ENCODE measurements around the gene PRM2.
"Not testable (repeated sequence)": the region's sequence is repeated elsewhere in the genome, so short reads cannot be mapped to it uniquely, and the experiment has no call there.

Gene PRM2

GRCh38 chr16:11290102-11290893, 14.0 kb upstream of the PRM2 start:
- DNase-seq (ENCODE audit: low read depth in 2 of 2, low spot score in 1 of 2), result no peak

- DNase-seq (ENCODE audit: low read depth in 2 of 2, low spot score in 1 of 2), result not testable (repeated sequence)
These were observed 13.4 kb upstream of the PRM2 start for GRCh38 chr16:11289696-11290095.

GRCh38 chr16:11289202-11289601, 12.9 kb upstream of the PRM2 start:
- DNase-seq (ENCODE audit: low read depth in 2 of 2, low spot score in 1 of 2), result no peak

- no peak for DNase-seq (ENCODE audit: low read depth in 2 of 2, low spot score in 1 of 2)
These were observed 9.6 kb upstream of the PRM2 start for GRCh38 chr16:11285842-11286241.

GRCh38 chr16:11283820-11284248, 7.6 kb upstream of the PRM2 start:
- DNase-seq (ENCODE audit: low read depth in 2 of 2, low spot score in 1 of 2), result no peak

DNA sequence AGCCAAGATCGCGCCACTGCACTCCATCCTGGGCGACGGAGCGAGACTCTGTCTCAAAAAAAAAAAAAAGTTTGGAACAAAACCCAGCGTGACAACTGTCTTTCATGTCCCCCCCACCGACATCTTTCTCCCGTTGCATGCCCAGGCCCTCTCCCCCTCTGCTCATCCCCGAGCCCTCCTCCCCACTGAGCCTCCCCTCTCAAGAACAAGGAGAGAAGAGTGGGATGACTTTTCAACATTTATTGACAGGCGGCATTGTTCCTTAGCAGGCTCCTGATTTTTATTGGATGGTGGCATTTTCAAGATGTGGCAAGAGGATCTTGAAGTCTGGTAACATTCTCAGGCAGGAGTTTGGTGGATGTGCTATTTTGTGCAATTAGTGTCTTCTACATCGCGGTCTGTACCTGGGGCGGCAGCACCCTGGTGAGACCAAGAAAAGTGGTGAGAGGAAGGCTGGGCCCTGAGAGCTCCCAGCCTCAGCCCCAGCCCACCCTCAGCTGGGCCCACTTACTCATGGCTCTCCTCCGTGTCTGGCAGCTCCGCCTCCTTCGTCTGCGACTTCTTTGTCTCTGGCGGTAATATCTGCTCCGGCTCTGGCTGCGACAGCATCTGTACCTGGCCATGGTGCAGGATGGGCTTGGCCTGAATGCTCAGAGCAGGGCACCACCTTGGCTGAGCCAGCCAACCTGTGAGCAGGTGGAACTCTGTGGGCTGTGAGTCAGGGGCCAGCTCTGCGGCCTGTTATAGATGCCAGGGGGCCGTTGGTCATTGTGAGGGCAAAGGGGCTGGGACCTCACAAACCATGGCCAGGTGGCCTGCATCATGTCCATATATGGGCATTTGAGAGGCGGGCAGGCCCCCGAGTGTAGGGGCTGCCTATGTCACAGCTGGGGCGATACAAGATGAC, 4.6 kb upstream of the PRM2 start, which contains the start of gene PRM1:
PRM1 (minus strand) TSS at position 715 of the 907 bp plus-strand sequence; CDS start at position 623, 92 bp downstream.
- no peak for DNase-seq (ENCODE audit: low read depth in 2 of 2, low spot score in 1 of 2)

DNA sequence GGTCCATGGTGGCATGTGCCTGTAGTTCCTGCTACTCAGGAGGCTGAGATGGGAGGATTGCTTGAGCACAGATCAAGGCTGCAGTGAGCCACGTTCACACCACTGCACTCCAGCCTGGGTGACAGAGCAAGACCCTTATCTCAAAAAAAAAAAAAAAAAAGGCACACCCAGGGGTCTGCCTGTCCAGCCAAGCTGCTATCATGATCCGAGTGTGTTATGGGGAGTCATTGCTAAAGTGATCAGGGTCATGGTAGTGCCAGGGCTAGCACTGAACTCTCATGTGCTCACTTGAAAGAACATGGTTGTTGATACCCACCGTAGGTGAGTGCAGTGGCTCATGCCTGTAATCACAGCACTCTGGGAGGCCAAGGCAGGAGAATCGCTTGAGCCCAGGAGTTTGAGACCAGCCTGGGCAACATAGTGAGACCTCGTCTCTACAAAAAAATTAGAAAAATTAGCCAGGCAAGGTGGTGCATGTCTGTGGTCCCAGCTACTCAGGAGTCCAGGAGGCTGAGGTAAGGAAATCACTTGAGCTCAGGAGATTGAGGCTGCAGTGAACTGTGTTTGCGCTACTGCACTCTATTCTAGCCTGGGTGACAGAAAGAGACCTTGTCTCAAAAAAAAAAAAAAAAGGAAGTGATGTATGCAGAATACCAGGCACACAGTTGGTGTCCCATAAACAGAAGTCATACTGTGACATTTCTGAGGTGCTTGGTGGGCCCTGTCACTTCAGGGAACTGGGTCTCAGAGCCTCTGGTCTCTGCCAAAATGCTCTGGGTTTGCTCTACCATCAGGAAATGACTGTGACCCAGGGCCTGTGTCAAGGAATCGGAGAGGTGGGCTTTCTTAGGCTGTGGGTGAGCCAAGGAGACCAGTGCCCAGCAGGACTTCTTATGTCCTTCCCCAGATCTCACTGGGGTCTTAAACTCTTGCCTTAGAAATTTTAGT, 2.7 kb upstream of the PRM2 start:
- no peak for DNase-seq (ENCODE audit: low read depth in 2 of 2, low spot score in 1 of 2)

DNA sequence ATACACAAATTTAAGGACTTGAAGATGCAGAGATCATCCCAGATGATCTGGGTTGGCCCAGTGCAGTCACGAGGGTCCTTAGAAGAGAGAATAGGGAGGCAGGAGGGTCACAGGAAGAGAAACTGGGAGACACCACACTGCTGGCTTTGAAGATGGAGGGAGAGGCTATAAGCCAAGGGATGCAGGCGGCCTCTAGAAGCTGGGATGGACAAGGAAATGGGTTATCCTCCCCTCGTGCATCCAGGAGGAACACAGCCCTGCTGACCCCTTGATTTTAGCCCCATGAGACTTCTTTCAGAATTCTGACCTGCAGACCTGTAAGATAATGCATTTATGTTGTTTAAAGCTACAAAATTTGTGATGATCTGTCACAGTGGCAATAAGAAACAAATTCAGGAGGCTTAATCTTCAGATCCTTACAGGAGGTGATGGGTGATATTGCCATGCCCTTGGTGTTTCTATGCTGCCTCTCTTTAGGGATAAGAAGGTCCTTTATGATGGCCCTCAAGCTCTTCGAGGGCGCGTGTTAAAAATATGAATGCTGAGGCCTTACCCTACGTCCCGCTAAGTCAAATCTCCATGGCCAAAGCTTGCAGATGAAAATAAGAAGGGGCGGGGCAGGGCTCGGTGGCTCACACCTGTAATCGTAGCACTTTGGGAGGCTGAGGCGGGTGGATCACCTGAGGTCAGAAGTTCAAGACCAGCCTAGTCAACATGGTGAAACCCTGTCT, 1.5 kb upstream of the PRM2 start:
- DNase-seq (ENCODE audit: low read depth in 2 of 2, low spot score in 1 of 2), result no peak

- no peak for DNase-seq (ENCODE audit: low read depth in 2 of 2, low spot score in 1 of 2)
These were observed 765 bp upstream of the PRM2 start for GRCh38 chr16:11276896-11277593.

GRCh38 chr16:11274964-11275363, 1.3 kb downstream of the PRM2 start:
- DNase-seq (ENCODE audit: low read depth in 2 of 2, low spot score in 1 of 2), result no peak

DNA sequence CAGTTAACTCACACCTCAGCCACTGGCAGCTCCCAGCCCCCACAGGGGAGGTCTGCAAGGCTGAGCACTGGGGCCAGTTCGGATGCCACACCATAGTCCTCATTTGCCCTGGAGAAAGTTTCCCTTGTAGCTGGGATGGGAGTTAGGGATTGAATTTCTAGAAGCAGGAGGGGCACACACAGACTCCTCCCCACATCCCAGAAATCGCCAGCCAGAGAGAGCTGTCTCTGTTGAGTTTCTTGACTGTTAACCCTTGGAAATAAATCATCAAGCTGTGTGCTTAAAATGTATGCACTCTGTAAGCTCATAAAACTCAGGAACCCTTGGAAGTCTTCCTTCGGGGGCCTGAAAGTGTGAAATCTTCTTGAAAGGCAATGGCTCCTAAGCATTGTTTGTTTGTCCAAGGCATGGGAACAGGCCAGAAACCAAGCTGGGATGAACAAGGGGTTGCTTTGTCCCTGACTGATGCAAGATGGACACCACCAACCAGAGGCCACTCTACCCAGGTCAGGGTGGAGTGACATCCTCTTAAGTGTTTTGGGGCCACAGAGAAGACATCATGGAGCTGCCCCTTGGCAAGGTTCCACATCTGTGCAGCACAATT, 2.5 kb downstream of the PRM2 start:
- no peak for DNase-seq (ENCODE audit: low read depth in 2 of 2, low spot score in 1 of 2)

- no peak for DNase-seq (ENCODE audit: low read depth in 2 of 2, low spot score in 1 of 2)
These were observed 3.2 kb downstream of the PRM2 start, which contains the start of gene PRM3 for GRCh38 chr16:11272921-11273720. PRM3 (minus strand) TSS chr16:11273629; CDS start chr16:11273595, 34 bp downstream.

DNA sequence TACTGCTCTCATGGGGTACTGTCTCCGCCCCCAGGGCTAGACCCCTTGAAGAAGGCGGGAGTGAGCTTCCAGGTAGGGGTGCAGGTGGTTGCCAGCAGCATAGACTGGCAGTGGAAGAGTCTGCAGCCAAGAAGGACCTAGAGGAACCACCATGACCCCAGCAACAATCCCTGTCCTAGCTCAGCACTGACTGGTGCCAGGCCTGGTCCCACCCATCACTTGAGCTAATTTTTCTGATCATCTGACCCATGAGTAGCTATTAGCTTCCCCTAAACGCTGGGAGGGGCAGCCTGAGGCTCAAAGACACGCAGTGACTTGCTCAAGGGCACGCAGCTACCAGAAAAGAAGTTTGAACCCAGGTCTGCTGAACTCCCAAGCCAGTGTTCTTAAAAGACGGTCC, 3.8 kb downstream of the PRM2 start:
- no peak for DNase-seq (ENCODE audit: low read depth in 2 of 2, low spot score in 1 of 2)

- no peak for DNase-seq (ENCODE audit: low read depth in 2 of 2, low spot score in 1 of 2)
These were observed 4.7 kb downstream of the PRM2 start for GRCh38 chr16:11271610-11272009.

GRCh38 chr16:11270602-11271162, 5.6 kb downstream of the PRM2 start:
- no peak for DNase-seq (ENCODE audit: low read depth in 2 of 2, low spot score in 1 of 2)

GRCh38 chr16:11268921-11269375, 7.3 kb downstream of the PRM2 start, which contains the start of gene TNP2:
TNP2 (minus strand) TSS chr16:11269325; CDS start chr16:11269262, 63 bp downstream.
- no peak for DNase-seq (ENCODE audit: low read depth in 2 of 2, low spot score in 1 of 2)

- no peak for DNase-seq (ENCODE audit: low read depth in 2 of 2, low spot score in 1 of 2)
These were observed 11.2 kb downstream of the PRM2 start for GRCh38 chr16:11265124-11265523.

Data from stimulated activated CD8-positive, alpha-beta memory T cell treated with anti-CD3 and anti-CD28 coated beads, Interleukin-4, amount 100 ng/mL, for 1 hour (primary cell).